ENCODE data around the gene HMOX2. TPM values are rescaled to one million over a fixed set of nuclear protein-coding genes. Genes with fewer than 3 reads are reported as not detected.

HMOX2 gene
- total and polyA plus RNA-seq, 2 of the 13 experiments (the other 11 are each of a cell fraction or from before 2014, with no cell fraction given) = 60.3 to 70.4 TPM

GRCh38 chr16:4467916-4468315 is 8.3 kb upstream of the HMOX2 start (continued):
- TF ChIP-seq ARID4A (CRISPR knock-in tag; IDR thresholded peaks at IDR 0.05; ENCODE audit: borderline replicate concordance) (no peak), TAF1 (CRISPR knock-in tag; IDR thresholded peaks at IDR 0.05) (no peak), ZNF775 (CRISPR knock-in tag; IDR thresholded peaks at IDR 0.05; ENCODE audit: borderline replicate concordance) (no peak), ZNF839 (CRISPR knock-in tag; IDR thresholded peaks at IDR 0.05; ENCODE audit: borderline replicate concordance) (no peak)

GRCh38 chr16:4468972-4469371 is 7.2 kb upstream of the HMOX2 start:
- Histone ChIP-seq H2AFZ (ENCODE audit: low read length) (no peak overlapping the region), H3K79me2 (ENCODE audit: insufficient read depth, low read length) (peaks cover 4% of the 10 kb centered on the region), H3K4me3 (replicated peaks in 1 of 3; ENCODE audit: insufficient read depth in 1 of 3, low read depth in 2 of 3, low read length in 3 of 3) (no peak overlapping the region), H3K9me3 (ENCODE audit: low read length) (no peaks in the 10 kb centered on the region), H4K20me1 (ENCODE audit: insufficient read depth, low read length) (no peaks in the 10 kb centered on the region), H3K9ac (ENCODE audit: insufficient read depth, low read depth, low read length) (no peak overlapping the region), H3K4me2 (ENCODE audit: low read depth, low read length) (no peak overlapping the region), H3K27me3 (ENCODE audit: control insufficient read depth in 1 of 2, insufficient read depth in 2 of 2, low read length in 2 of 2) (no peaks in the 10 kb centered on the region), H3K27ac (ENCODE audit: extremely low read length, insufficient read depth, low read length) (no peak overlapping the region), H3K36me3 (replicated peaks in 1 of 2; ENCODE audit: control insufficient read depth in 1 of 2, insufficient read depth in 2 of 2, low read length in 2 of 2) (peaks cover 0 to 12% of the 10 kb centered on the region in 2 experiments; a peak in 2 of 5 replicates), H3K4me1 (ENCODE audit: insufficient read depth, low read length) (peaks cover 31% of the 10 kb centered on the region)
- in situ Hi-C loops (cut with HindIII; ENCODE audit: extremely low pct_ligation_motif_present, low pct_unique_long_range_greater_than_20kb) = no loop called here
- TF ChIP-seq, protein P1, sequence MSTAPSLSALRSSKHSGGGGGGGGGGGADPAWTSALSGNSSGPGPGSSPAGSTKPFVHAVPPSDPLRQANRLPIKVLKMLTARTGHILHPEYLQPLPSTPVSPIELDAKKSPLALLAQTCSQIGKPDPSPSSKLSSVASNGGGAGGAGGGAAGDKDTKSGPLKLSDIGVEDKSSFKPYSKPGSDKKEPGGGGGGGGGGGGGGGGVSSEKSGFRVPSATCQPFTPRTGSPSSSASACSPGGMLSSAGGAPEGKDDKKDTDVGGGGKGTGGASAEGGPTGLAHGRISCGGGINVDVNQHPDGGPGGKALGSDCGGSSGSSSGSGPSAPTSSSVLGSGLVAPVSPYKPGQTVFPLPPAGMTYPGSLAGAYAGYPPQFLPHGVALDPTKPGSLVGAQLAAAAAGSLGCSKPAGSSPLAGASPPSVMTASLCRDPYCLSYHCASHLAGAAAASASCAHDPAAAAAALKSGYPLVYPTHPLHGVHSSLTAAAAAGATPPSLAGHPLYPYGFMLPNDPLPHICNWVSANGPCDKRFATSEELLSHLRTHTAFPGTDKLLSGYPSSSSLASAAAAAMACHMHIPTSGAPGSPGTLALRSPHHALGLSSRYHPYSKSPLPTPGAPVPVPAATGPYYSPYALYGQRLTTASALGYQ (CRISPR knock-in tag; IDR thresholded peaks at IDR 0.05) = no peak
- TF ChIP-seq ZNF510 (CRISPR knock-in tag; IDR thresholded peaks at IDR 0.05; ENCODE audit: low read depth) (no peak), MIXL1 (CRISPR knock-in tag; IDR thresholded peaks at IDR 0.05) (no peak), ZNF263 (CRISPR knock-in tag; IDR thresholded peaks at IDR 0.05) (peak; percentile 90)
- TF ChIP-seq, protein P2, sequence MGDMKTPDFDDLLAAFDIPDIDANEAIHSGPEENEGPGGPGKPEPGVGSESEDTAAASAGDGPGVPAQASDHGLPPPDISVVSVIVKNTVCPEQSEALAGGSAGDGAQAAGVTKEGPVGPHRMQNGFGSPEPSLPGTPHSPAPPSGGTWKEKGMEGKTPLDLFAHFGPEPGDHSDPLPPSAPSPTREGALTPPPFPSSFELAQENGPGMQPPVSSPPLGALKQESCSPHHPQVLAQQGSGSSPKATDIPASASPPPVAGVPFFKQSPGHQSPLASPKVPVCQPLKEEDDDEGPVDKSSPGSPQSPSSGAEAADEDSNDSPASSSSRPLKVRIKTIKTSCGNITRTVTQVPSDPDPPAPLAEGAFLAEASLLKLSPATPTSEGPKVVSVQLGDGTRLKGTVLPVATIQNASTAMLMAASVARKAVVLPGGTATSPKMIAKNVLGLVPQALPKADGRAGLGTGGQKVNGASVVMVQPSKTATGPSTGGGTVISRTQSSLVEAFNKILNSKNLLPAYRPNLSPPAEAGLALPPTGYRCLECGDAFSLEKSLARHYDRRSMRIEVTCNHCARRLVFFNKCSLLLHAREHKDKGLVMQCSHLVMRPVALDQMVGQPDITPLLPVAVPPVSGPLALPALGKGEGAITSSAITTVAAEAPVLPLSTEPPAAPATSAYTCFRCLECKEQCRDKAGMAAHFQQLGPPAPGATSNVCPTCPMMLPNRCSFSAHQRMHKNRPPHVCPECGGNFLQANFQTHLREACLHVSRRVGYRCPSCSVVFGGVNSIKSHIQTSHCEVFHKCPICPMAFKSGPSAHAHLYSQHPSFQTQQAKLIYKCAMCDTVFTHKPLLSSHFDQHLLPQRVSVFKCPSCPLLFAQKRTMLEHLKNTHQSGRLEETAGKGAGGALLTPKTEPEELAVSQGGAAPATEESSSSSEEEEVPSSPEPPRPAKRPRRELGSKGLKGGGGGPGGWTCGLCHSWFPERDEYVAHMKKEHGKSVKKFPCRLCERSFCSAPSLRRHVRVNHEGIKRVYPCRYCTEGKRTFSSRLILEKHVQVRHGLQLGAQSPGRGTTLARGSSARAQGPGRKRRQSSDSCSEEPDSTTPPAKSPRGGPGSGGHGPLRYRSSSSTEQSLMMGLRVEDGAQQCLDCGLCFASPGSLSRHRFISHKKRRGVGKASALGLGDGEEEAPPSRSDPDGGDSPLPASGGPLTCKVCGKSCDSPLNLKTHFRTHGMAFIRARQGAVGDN (CRISPR knock-in tag; IDR thresholded peaks at IDR 0.05) = 0 out of 2 replicates have a peak, but pooled peaks have one; percentile 20
- CTCF ChIA-PET (ENCODE audit: low intra/inter-chr PET ratio, low total read pairs) = no interaction called here
- FAIRE-seq (no peak), ATAC-seq (peak; percentile 73), DNase-seq (ENCODE audit: low spot score) (no peak)
- WGBS (ENCODE audit: low lambda C conversion rate) = 73% methylated on average over 8 of the region's 10 CpGs
- intact Hi-C loops (cut with micrococcal nuclease; ENCODE audit: unreplicated experiment) = no loop called here
- POLR2A ChIA-PET = interaction anchor here (0.7 to 10.7 kb wide), 4 partner anchors 8 to 43 kb away, joined by 3 to 175 read pairs (median 3); no protein-coding TSS in a partner anchor
- BruUV-seq (replicated peaks) = no TSS peak
